SK-N-MC (cell line): ENCODE results near the gene CUX1.

Experiments
- EZH2 ChIP-seq: fragments of 200-600 bp; sonication (generic); IDR thresholded peaks from one replicate; pipeline ENCODE4 v1.6.1; 2017; ENCODE audit warnings: antibody characterized with exemption
- FOXP2 ChIP-seq: optimal IDR thresholded peaks from 2 replicates; pipeline ENCODE3; 2011; ENCODE audit warnings: mild to moderate bottlenecking, moderate library complexity; ENCODE audit not compliant: insufficient read depth; ENCODE audit errors: extremely low read length, control extremely low read depth
- POLR2AphosphoS5 ChIP-seq: IDR thresholded peaks from 2 replicates; pipeline ENCODE4 v1.6.1; 2012; ENCODE audit warnings: mild to moderate bottlenecking, low read depth, low read length, borderline replicate concordance

- no peak for TF ChIP-seq EZH2
- no peak for TF ChIP-seq POLR2AphosphoS5
- TF ChIP-seq FOXP2, result no peak
Measured at GRCh38 chr7:101951757-101952156, 134.3 kb downstream of the CUX1 start.
